Osteoblast (primary cell): ENCODE results near the gene SNX9. TPM values are rescaled to one million over a fixed set of nuclear protein-coding genes. Genes with fewer than 3 reads are reported as not detected.

Experiments used
- DNase-seq: peaks from one replicate; pipeline ENCODE4 v3.0.0; 2011; ENCODE audit warnings: low spot score, mixed read lengths; ENCODE audit not compliant: insufficient read length; ENCODE audit errors: missing footprints
- H2AFZ ChIP-seq: 2 replicates; pipeline ENCODE4 v1.6.0; 2011; ENCODE audit warnings: mild to moderate bottlenecking, low read length
- H3K27ac ChIP-seq: 2 replicates; pipeline ENCODE4 v1.5.1; 2011; ENCODE audit warnings: mild to moderate bottlenecking, low read depth, low read length, moderate library complexity
- H3K27me3 ChIP-seq: 2 replicates; pipeline ENCODE4 v1.6.0; 2012; ENCODE audit warnings: mild to moderate bottlenecking, control low read depth, inconsistent platforms, low read length, moderate library complexity; ENCODE audit not compliant: insufficient read depth
- H3K36me3 ChIP-seq: 2 replicates; pipeline ENCODE4 v1.5.1; 2011; ENCODE audit warnings: mild to moderate bottlenecking, low read length, control low read depth, moderate library complexity; ENCODE audit not compliant: insufficient read depth
- H3K4me1 ChIP-seq: 2 replicates; pipeline ENCODE4 v1.5.1; 2011; ENCODE audit warnings: mild to moderate bottlenecking, low read length, control low read depth, moderate library complexity; ENCODE audit not compliant: insufficient read depth
- H3K4me2 ChIP-seq: 2 replicates; pipeline ENCODE4 v1.6.0; 2011; ENCODE audit warnings: mild to moderate bottlenecking, low read length; ENCODE audit not compliant: insufficient read depth
- H3K4me3 ChIP-seq: fragments of 200-600 bp; sonication (generic); 3 replicates; pipeline ENCODE4 v1.5.1; 2012; ENCODE audit warnings: mild to moderate bottlenecking, low read length, inconsistent platforms; ENCODE audit not compliant: insufficient read depth
- H3K79me2 ChIP-seq: 2 replicates; pipeline ENCODE4 v1.6.0; 2012; ENCODE audit warnings: mild to moderate bottlenecking, low read length, control low read depth, inconsistent platforms; ENCODE audit not compliant: insufficient read depth
- H3K9me3 ChIP-seq: 2 replicates; pipeline ENCODE4 v1.5.1; 2011; ENCODE audit warnings: low read depth, low read length, control low read depth
- H4K20me1 ChIP-seq: 2 replicates; pipeline ENCODE4 v1.6.0; 2012; ENCODE audit warnings: mild to moderate bottlenecking, low read length, control low read depth; ENCODE audit not compliant: insufficient read depth
- CTCF ChIP-seq: IDR thresholded peaks from 2 replicates; pipeline ENCODE4 v1.5.1; 2011; ENCODE audit warnings: mild to moderate bottlenecking, low read depth, low read length, moderate library complexity; ENCODE audit errors: extremely low read depth
- total RNA-seq: library from RNA; depleted of rRNA; stranded (reverse); fragments of >200 nt; gene quantifications from 2 replicates; pipeline ENCODE4 v1.2.3, GENCODE V29; 2012

SNX9 gene
- total RNA-seq, 1 donor, result 147 TPM

GRCh38 chr6:157987788-157988699 lies 165.0 kb downstream of the SNX9 start:
- DNase-seq, result no peak
- Histone ChIP-seq H3K9me3 (no peaks in the 10 kb centered on the region), H3K27ac (peak overlapping the region; percentile 53), H4K20me1 (peaks cover 17% of the 10 kb centered on the region), H2AFZ (no peak overlapping the region), H3K4me3 (no peak overlapping the region), H3K36me3 (peaks cover 10% of the 10 kb centered on the region), H3K79me2 (peaks cover 100% of the 10 kb centered on the region), H3K27me3 (no peaks in the 10 kb centered on the region), H3K4me1 (peaks cover 56% of the 10 kb centered on the region), H3K4me2 (no peak overlapping the region)
- TF ChIP-seq CTCF, result no peak

- H3K4me3 ChIP-seq, result no peak overlapping the region
- no peak overlapping the region for H3K4me2 ChIP-seq
- H3K36me3 ChIP-seq, result peaks cover 10% of the 10 kb centered on the region
- H2AFZ ChIP-seq, result no peak overlapping the region
- no peak for TF ChIP-seq CTCF
- peaks cover 17% of the 10 kb centered on the region for H4K20me1 ChIP-seq
- H3K9me3 ChIP-seq, result no peaks in the 10 kb centered on the region
- DNase-seq, result no peak
- peaks cover 99% of the 10 kb centered on the region for H3K79me2 ChIP-seq
- no peaks in the 10 kb centered on the region for H3K27me3 ChIP-seq
- H3K4me1 ChIP-seq, result peaks cover 58% of the 10 kb centered on the region
- H3K27ac ChIP-seq, result peak overlapping the region; percentile 53
Observed at GRCh38 chr6:157988700-157989063, 165.6 kb downstream of the SNX9 start.

GRCh38 chr6:157989541-157990289 lies 166.7 kb downstream of the SNX9 start:
- no peak for DNase-seq
- Histone ChIP-seq H3K4me1 (peaks cover 52% of the 10 kb centered on the region), H4K20me1 (peaks cover 24% of the 10 kb centered on the region), H3K36me3 (peaks cover 9% of the 10 kb centered on the region), H3K4me3 (peak overlapping the region; percentile 25), H3K27me3 (no peaks in the 10 kb centered on the region), H2AFZ (no peak overlapping the region), H3K79me2 (peaks cover 99% of the 10 kb centered on the region), H3K9me3 (no peaks in the 10 kb centered on the region), H3K4me2 (peak overlapping the region; percentile 60), H3K27ac (peak overlapping the region; percentile 90)
- peak; percentile 26 for TF ChIP-seq CTCF
